Measurements from ENCODE around the gene USP17L15. TPM values are rescaled to one million over a fixed set of nuclear protein-coding genes. Genes with fewer than 3 reads are reported as not detected.

Gene USP17L15, protein sequence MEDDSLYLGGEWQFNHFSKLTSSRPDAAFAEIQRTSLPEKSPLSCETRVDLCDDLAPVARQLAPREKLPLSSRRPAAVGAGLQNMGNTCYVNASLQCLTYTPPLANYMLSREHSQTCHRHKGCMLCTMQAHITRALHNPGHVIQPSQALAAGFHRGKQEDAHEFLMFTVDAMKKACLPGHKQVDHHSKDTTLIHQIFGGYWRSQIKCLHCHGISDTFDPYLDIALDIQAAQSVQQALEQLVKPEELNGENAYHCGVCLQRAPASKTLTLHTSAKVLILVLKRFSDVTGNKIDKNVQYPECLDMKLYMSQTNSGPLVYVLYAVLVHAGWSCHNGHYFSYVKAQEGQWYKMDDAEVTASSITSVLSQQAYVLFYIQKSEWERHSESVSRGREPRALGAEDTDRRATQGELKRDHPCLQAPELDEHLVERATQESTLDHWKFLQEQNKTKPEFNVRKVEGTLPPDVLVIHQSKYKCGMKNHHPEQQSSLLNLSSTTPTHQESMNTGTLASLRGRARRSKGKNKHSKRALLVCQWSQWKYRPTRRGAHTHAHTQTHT
- total RNA-seq, result not detected in 2 replicates

DNA sequence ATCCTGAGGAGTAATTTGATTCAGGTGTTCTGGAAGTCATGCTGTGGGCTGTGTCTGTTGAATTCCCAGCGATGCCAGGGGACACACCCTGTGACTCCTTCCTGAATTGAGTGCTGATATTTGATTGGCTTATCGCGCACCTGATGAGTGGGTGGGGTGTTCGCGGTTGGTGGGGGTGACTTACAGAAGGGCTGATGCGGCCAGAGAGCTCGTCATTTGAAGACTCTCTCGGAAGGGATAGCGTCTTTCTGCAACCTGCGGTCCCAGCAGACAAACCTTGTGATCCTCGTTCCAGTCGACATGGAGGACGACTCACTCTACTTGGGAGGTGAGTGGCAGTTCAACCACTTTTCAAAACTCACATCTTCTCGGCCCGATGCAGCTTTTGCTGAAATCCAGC, at the start of gene USP17L15:
USP17L15 (plus strand) TSS at position 301 of the 400 bp plus-strand sequence; CDS start at position 301, 0 bp downstream.

DNA sequence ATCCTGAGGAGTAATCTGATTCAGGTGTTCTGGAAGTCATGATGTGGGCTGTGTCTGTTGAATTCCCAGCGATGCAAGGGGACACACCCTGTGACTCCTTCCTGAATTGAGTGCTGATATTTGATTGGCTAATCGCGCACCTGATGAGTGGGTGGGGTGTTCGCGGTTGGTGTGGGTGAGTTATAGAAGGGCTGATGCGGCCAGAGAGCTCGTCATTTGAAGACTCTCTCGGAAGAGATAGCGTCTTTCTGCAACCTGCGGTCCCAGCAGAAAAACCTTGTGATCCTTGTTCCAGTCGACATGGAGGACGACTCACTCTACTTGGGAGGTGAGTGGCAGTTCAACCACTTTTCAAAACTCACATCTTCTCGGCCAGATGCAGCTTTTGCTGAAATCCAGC, 23.8 kb upstream of the USP17L15 start, which contains the start of gene USP17L10:
USP17L10 (plus strand) TSS at position 301 of the 400 bp plus-strand sequence; CDS start at position 301, 0 bp downstream.

GRCh38 chr4:9215105-9215504, 19.1 kb upstream of the USP17L15 start, which contains the start of gene USP17L11:
TSS of gene USP17L11 (plus strand) at chr4:9215405. CDS start at chr4:9215405, 0 bp downstream.

DNA sequence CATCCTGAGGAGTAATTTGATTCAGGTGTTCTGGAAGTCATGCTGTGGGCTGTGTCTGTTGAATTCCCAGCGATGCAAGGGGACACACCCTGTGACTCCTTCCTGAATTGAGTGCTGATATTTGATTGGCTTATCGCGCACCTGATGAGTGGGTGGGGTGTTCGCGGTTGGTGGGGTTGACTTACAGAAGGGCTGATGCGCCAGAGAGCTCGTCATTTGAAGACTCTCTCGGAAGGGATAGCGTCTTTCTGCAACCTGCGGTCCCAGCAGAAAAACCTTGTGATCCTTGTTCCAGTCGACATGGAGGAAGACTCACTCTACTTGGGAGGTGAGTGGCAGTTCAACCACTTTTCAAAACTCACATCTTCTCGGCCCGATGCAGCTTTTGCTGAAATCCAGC, 14.3 kb upstream of the USP17L15 start, which contains the start of gene USP17L12:
USP17L12 (plus strand) TSS at position 301 of the 400 bp plus-strand sequence; CDS start at position 301, 0 bp downstream.

GRCh38 chr4:9224596-9224995, 9.6 kb upstream of the USP17L15 start, which contains the start of gene USP17L13:
TSS of gene USP17L13 (plus strand) at chr4:9224896. CDS start at chr4:9224896, 0 bp downstream.

GRCh38 chr4:9243579-9243978, 9.4 kb downstream of the USP17L15 start, which contains the start of gene USP17L17:
TSS of gene USP17L17 (plus strand) at chr4:9243879. CDS start at chr4:9243879, 0 bp downstream.

DNA sequence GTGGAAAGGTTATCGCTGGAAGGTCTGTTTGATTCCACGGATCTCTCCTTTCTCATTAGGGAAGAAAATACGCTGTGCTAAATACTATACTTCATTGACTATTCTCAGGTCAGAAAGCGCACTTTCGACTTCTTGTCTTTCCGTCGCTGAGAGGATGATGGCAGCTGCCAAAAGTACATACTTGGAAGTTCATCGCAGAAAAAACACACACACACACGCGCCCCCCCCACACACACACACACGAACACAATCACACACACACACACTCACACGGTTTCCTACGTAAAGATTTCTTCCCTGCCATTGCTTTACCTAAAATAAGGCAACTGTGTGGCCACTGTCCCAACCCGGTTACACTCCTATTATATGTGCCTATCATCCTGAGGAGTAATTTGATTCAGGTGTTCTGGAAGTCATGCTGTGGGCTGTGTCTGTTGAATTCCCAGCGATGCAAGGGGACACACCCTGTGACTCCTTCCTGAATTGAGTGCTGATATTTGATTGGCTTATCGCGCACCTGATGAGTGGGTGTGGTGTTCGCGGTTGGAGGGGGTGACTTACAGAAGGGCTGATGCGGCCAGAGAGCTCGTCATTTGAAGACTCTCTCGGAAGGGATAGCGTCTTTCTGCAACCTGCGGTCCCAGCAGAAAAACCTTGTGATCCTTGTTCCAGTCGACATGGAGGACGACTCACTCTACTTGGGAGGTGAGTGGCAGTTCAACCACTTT, 13.9 kb downstream of the USP17L15 start, which contains the start of gene USP17L18:
USP17L18 (plus strand) TSS at position 678 of the 728 bp plus-strand sequence; CDS start at position 678, 0 bp downstream.

DNA sequence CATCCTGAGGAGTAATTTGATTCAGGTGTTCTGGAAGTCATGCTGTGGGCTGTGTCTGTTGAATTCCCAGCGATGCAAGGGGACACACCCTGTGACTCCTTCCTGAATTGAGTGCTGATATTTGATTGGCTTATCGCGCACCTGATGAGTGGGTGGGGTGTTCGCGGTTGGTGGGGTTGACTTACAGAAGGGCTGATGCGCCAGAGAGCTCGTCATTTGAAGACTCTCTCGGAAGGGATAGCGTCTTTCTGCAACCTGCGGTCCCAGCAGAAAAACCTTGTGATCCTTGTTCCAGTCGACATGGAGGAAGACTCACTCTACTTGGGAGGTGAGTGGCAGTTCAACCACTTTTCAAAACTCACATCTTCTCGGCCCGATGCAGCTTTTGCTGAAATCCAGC, 18.9 kb downstream of the USP17L15 start, which contains the start of gene USP17L19:
USP17L19 (plus strand) TSS at position 301 of the 400 bp plus-strand sequence; CDS start at position 301, 0 bp downstream.

GRCh38 chr4:9257824-9258223, 23.6 kb downstream of the USP17L15 start, which contains the start of gene USP17L20:
TSS of gene USP17L20 (plus strand) at chr4:9258124. CDS start at chr4:9258124, 0 bp downstream.

GRCh38 chr4:9262572-9262971, 28.4 kb downstream of the USP17L15 start, which contains the start of gene USP17L21:
TSS of gene USP17L21 (plus strand) at chr4:9262872. CDS start at chr4:9262872, 0 bp downstream.

DNA sequence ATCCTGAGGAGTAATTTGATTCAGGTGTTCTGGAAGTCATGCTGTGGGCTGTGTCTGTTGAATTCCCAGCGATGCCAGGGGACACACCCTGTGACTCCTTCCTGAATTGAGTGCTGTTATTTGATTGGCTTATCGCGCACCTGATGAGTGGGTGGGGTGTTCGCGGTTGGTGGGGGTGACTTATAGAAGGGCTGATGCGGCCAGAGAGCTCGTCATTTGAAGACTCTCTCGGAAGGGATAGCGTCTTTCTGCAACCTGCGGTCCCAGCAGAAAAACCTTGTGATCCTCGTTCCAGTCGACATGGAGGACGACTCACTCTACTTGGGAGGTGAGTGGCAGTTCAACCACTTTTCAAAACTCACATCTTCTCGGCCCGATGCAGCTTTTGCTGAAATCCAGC, 33.1 kb downstream of the USP17L15 start, which contains the start of gene USP17L22:
USP17L22 (plus strand) TSS at position 301 of the 400 bp plus-strand sequence; CDS start at position 301, 0 bp downstream.

Other genes starting within 250 kb of the USP17L15 start
- not detected in 2 replicates for gene FAM90A26, start 64.0 kb upstream of the USP17L15 start, total RNA-seq
- gene USP17L10, start 23.7 kb upstream of the USP17L15 start, total RNA-seq, result not detected in 2 replicates
- gene USP17L11, start 19.0 kb upstream of the USP17L15 start, total RNA-seq, result not detected in 2 replicates
- not detected in 2 replicates for gene USP17L12, start 14.2 kb upstream of the USP17L15 start, total RNA-seq
- gene USP17L13, start 9.5 kb upstream of the USP17L15 start, total RNA-seq, result not detected in 2 replicates
- not detected in 2 replicates for gene USP17L17, start 9.5 kb downstream of the USP17L15 start, total RNA-seq
- not detected in 2 replicates for gene USP17L18, start 14.2 kb downstream of the USP17L15 start, total RNA-seq
- not detected in 2 replicates for gene USP17L19, start 19.0 kb downstream of the USP17L15 start, total RNA-seq
- gene USP17L20, start 23.7 kb downstream of the USP17L15 start, total RNA-seq, result not detected in 2 replicates
- not detected in 2 replicates for gene USP17L21, start 28.5 kb downstream of the USP17L15 start, total RNA-seq
- gene USP17L22, start 33.2 kb downstream of the USP17L15 start, total RNA-seq, result not detected in 2 replicates
- gene USP17L24, start 90.8 kb downstream of the USP17L15 start, total RNA-seq, result not detected in 2 replicates
- gene USP17L25, start 95.5 kb downstream of the USP17L15 start, total RNA-seq, result not detected in 2 replicates
- gene USP17L26, start 100.3 kb downstream of the USP17L15 start, total RNA-seq, result not detected in 2 replicates
- gene USP17L5, start 105.0 kb downstream of the USP17L15 start, total RNA-seq, result not detected in 2 replicates
- gene USP17L27, start 109.8 kb downstream of the USP17L15 start, total RNA-seq, result not detected in 2 replicates
- not detected in 2 replicates for gene USP17L28, start 114.5 kb downstream of the USP17L15 start, total RNA-seq
- not detected in 2 replicates for gene USP17L29, start 119.3 kb downstream of the USP17L15 start, total RNA-seq
- not detected in 2 replicates for gene USP17L30, start 128.7 kb downstream of the USP17L15 start, total RNA-seq
- gene DEFB131A, start 210.0 kb downstream of the USP17L15 start, total RNA-seq, result not detected in 2 replicates